ENCODE data around the gene ZFP92. TPM values are rescaled to one million over a fixed set of nuclear protein-coding genes. Genes with fewer than 3 reads are reported as not detected.
A peak's percentile ranks its signal among the peaks of the same experiment; 100 is the strongest.

The ZFP92 gene
- total RNA-seq, 1 donor from 2014 or later, result 0.27 TPM

GRCh38 chrX:153439977-153440376, 28.7 kb downstream of the ZFP92 start:
- Histone ChIP-seq H3K27ac (ENCODE audit: low read depth, low read length) (no peak overlapping the region), H4K20me1 (ENCODE audit: insufficient read depth, low read length) (no peaks in the 10 kb centered on the region), H3K4me2 (ENCODE audit: low read length) (no peak overlapping the region), H3K4me1 (ENCODE audit: insufficient read depth, low read length) (no peaks in the 10 kb centered on the region), H3K4me3 (ENCODE audit: insufficient read depth, low read depth, low read length) (no peak overlapping the region), H3K27me3 (ENCODE audit: insufficient read depth, low read length) (no peaks in the 10 kb centered on the region), H3K36me3 (ENCODE audit: insufficient read depth, low read length) (no peaks in the 10 kb centered on the region), H3K79me2 (ENCODE audit: insufficient read depth, low read length) (no peaks in the 10 kb centered on the region), H3K9ac (ENCODE audit: low read length) (no peak overlapping the region), H3K9me3 (ENCODE audit: insufficient read depth, low read depth, low read length) (no peaks in the 10 kb centered on the region), H2AFZ (ENCODE audit: low read depth, low read length) (no peak overlapping the region)
- H3K27ac Mint-ChIP-seq (ENCODE audit: unreplicated experiment), result no peak overlapping the region
- TF ChIP-seq EZH2 (IDR thresholded peaks at IDR 0.05; ENCODE audit: insufficient read depth, low read length), result no peak
- no peak for TF ChIP-seq CTCF (IDR thresholded peaks at IDR 0.05; ENCODE audit: insufficient read depth, low read depth, low read length)
- H3K27me3 Mint-ChIP-seq (ENCODE audit: low read depth, unreplicated experiment), result peaks cover 8% of the 10 kb centered on the region
- FAIRE-seq (no peak), DNase-seq (ENCODE audit: low read depth) (no peak)
- no peaks in the 10 kb centered on the region for H3K4me1 Mint-ChIP-seq (ENCODE audit: low read depth, unreplicated experiment)
- H3K36me3 Mint-ChIP-seq (ENCODE audit: low read depth, unreplicated experiment), result no peaks in the 10 kb centered on the region
- H3K9me3 Mint-ChIP-seq (ENCODE audit: unreplicated experiment), result no peaks in the 10 kb centered on the region
- H3K4me3 Mint-ChIP-seq (ENCODE audit: unreplicated experiment), result no peak overlapping the region

GRCh38 chrX:153440556-153441135, 29.4 kb downstream of the ZFP92 start:
- no peaks in the 10 kb centered on the region for H3K36me3 Mint-ChIP-seq (ENCODE audit: low read depth, unreplicated experiment)
- Histone ChIP-seq H3K36me3 (ENCODE audit: insufficient read depth, low read length) (no peaks in the 10 kb centered on the region), H3K4me3 (ENCODE audit: insufficient read depth, low read depth, low read length) (no peak overlapping the region), H3K27me3 (ENCODE audit: insufficient read depth, low read length) (no peaks in the 10 kb centered on the region), H3K4me1 (ENCODE audit: insufficient read depth, low read length) (no peaks in the 10 kb centered on the region), H3K9ac (ENCODE audit: low read length) (no peak overlapping the region), H2AFZ (ENCODE audit: low read depth, low read length) (no peak overlapping the region), H4K20me1 (ENCODE audit: insufficient read depth, low read length) (no peaks in the 10 kb centered on the region), H3K9me3 (ENCODE audit: insufficient read depth, low read depth, low read length) (no peaks in the 10 kb centered on the region), H3K27ac (ENCODE audit: low read depth, low read length) (no peak overlapping the region), H3K4me2 (ENCODE audit: low read length) (no peak overlapping the region), H3K79me2 (ENCODE audit: insufficient read depth, low read length) (no peaks in the 10 kb centered on the region)
- H3K4me1 Mint-ChIP-seq (ENCODE audit: low read depth, unreplicated experiment), result no peaks in the 10 kb centered on the region
- TF ChIP-seq CTCF (IDR thresholded peaks at IDR 0.05; ENCODE audit: insufficient read depth, low read depth, low read length) (no peak), EZH2 (IDR thresholded peaks at IDR 0.05; ENCODE audit: insufficient read depth, low read length) (no peak)
- DNase-seq (ENCODE audit: low read depth) (no peak), FAIRE-seq (peak; percentile 13)
- peaks cover 8% of the 10 kb centered on the region for H3K27me3 Mint-ChIP-seq (ENCODE audit: low read depth, unreplicated experiment)
- H3K9me3 Mint-ChIP-seq (ENCODE audit: unreplicated experiment), result no peaks in the 10 kb centered on the region
- no peak overlapping the region for H3K4me3 Mint-ChIP-seq (ENCODE audit: unreplicated experiment)
- no peak overlapping the region for H3K27ac Mint-ChIP-seq (ENCODE audit: unreplicated experiment)

- no peaks in the 10 kb centered on the region for H3K27me3 ChIP-seq (ENCODE audit: insufficient read depth, low read length)
- DNase-seq (ENCODE audit: low read depth), result no peak
- Mint-ChIP-seq H3K36me3 (ENCODE audit: low read depth, unreplicated experiment) (no peaks in the 10 kb centered on the region), H3K9me3 (ENCODE audit: unreplicated experiment) (no peaks in the 10 kb centered on the region), H3K4me1 (ENCODE audit: low read depth, unreplicated experiment) (no peaks in the 10 kb centered on the region), H3K27ac (ENCODE audit: unreplicated experiment) (no peak overlapping the region), H3K4me3 (ENCODE audit: unreplicated experiment) (no peak overlapping the region), H3K27me3 (ENCODE audit: low read depth, unreplicated experiment) (peaks cover 8% of the 10 kb centered on the region)
- H3K79me2 ChIP-seq (ENCODE audit: insufficient read depth, low read length), result no peaks in the 10 kb centered on the region
- H4K20me1 ChIP-seq (ENCODE audit: insufficient read depth, low read length), result no peaks in the 10 kb centered on the region
- no peak overlapping the region for H3K27ac ChIP-seq (ENCODE audit: low read depth, low read length)
- H3K4me3 ChIP-seq (ENCODE audit: insufficient read depth, low read depth, low read length), result no peak overlapping the region
- no peak for FAIRE-seq
- no peaks in the 10 kb centered on the region for H3K36me3 ChIP-seq (ENCODE audit: insufficient read depth, low read length)
- H3K9me3 ChIP-seq (ENCODE audit: insufficient read depth, low read depth, low read length), result no peaks in the 10 kb centered on the region
- H3K4me2 ChIP-seq (ENCODE audit: low read length), result no peak overlapping the region
- H3K9ac ChIP-seq (ENCODE audit: low read length), result no peak overlapping the region
- H2AFZ ChIP-seq (ENCODE audit: low read depth, low read length), result no peak overlapping the region
- no peaks in the 10 kb centered on the region for H3K4me1 ChIP-seq (ENCODE audit: insufficient read depth, low read length)
- TF ChIP-seq CTCF (IDR thresholded peaks at IDR 0.05; ENCODE audit: insufficient read depth, low read depth, low read length) (no peak), EZH2 (IDR thresholded peaks at IDR 0.05; ENCODE audit: insufficient read depth, low read length) (no peak)
Observed at GRCh38 chrX:153441296-153441695, 30.0 kb downstream of the ZFP92 start.

Data from astrocyte (in vitro differentiated cells and primary cell).